GM19035 (cell line): ENCODE data around the gene SSUH2.
"Not testable (repeated sequence)": the region's sequence is repeated elsewhere in the genome, so short reads cannot be mapped to it uniquely, and the experiment has no call there.

Source experiments
- ATAC-seq: cut with Tn5 transposase; IDR thresholded peaks from one replicate; pipeline ENCODE4 v1.9.1; 2021; ENCODE audit not compliant: unreplicated experiment

SSUH2 gene

DNA sequence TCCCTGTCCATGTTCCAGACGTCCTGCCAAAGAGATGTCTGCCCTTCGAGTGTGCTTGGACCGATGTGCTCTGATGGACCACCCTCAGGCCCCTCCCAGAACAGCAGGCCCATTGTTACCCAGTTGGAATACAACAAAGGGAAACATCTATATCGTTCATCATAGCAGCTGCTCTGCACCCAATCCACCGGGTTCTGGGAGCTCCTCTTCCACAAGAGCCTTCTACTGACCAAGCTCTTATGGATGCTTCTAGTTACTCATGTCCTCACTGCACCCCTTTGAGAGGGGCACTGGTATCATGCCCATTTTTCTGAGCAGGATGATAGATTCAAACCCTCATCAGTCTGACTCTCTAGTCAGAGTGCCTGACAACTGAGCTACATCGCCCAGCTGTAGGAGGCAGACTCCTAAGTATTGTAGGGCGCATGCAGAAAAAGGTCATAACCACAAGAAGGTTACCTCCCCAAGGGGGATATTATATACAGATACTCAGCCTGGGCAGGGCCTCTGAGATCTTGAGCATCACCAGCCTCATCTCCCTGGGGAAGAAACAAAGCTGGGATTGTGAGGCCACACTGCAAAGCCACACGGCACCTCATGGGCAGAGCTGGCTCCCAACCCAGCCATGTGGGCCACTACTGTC, at the start of gene SSUH2:
SSUH2 (minus strand) TSS at position 51 of the 643 bp plus-strand sequence; CDS start at position 11, 40 bp downstream.
- ATAC-seq: no peak

GRCh38 chr3:8691295-8691694, 46.7 kb upstream of the SSUH2 start:
- not testable (repeated sequence) for ATAC-seq

DNA sequence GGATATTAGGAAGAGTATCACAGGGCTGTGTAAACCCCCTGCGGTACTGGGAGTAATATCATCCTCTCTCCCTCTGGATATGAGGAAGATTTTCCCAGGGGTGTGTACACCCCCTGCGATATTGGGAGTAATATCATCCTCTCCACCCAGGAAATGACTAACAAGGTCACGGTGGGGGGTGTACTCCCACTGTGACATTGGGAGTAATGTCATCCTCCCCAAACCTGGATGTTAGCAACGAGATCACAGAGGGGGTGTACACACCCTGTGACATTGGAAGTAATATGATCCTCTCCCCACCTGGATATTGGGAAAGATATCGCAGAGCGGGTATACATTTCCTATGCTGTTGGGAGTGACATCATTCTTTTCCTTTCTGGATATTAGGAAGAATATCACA, 40.4 kb upstream of the SSUH2 start:
- ATAC-seq: not testable (repeated sequence)

- not testable (repeated sequence) for ATAC-seq
Measured at GRCh38 chr3:8682850-8683574, 38.4 kb upstream of the SSUH2 start.

DNA sequence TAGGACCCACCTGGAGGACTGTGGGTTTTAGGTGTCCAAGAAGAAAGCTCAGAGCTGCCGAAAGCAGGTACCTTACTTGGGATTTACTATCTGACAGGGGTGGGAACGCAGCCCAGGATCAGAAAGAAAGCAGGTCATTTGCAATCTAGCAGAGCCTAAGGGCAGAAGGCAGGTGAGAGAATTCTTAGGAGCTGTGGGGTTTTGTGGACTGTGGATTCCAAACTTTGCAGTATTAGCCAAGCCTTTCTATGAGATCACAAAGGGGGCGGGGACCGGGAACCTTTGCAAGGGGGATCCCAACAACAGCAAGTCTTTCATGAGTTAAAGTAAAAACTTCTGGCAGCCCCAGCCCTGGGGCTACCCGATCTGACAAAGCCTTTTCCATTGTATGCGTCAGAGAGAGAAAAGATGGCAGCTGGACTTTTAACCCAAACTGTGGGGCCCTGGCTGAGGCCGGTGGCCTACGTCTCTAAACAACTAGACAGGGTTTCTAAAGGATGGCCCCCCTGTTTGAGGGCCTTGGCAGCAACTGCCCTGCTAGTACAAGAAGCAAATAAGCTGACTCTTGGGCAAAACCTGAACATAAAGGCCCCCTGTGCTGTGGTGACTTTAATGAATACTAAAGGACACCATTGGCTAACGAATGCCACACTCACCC, 37.4 kb upstream of the SSUH2 start:
- not testable (repeated sequence) for ATAC-seq

- ATAC-seq: no peak
Measured at GRCh38 chr3:8681349-8681748, 36.8 kb upstream of the SSUH2 start.

GRCh38 chr3:8679817-8680553, 35.4 kb upstream of the SSUH2 start:
- not testable (repeated sequence) for ATAC-seq

DNA sequence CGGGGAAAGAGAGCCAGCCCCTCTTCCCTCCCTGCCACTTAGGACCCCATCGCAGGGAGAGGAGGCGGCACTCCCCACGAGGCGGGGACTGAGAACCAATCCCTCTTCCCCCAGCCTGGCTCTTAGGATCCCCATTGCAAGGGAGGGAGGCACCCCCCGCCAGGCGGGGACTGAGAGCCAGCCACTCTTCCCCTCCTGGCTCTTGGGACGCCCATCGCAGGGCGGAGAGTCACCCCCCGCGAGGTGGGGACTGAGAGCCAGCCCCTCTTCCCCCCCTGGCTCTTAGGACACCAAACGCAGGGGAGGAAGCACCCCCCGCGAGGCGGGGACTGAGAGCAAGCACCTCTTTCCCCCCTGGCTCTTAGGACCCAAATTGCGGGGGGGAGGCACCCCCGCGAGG, 34.2 kb upstream of the SSUH2 start:
- ATAC-seq: no peak

DNA sequence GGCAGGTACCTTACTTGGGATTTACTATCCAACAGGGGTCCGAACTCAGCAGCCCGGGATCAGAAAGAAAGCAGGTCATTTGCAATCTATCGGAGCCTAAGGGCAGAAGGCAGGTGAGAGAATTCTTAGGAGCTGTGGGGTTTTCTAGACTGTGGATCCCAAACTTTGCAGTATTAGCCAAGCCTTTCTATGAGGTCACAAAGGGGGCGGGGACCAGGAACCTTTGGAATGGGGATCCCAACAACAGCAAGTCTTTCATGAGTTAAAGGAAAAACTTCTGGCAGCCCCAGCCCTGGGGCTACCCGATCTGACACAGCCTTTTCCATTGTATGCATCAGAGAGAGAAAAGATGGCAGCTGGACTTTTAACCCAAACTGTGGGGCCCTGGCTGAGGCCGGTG, 32.7 kb upstream of the SSUH2 start:
- not testable (repeated sequence) for ATAC-seq

- not testable (repeated sequence) for ATAC-seq
Measured at GRCh38 chr3:8675591-8675990, 31.0 kb upstream of the SSUH2 start.

DNA sequence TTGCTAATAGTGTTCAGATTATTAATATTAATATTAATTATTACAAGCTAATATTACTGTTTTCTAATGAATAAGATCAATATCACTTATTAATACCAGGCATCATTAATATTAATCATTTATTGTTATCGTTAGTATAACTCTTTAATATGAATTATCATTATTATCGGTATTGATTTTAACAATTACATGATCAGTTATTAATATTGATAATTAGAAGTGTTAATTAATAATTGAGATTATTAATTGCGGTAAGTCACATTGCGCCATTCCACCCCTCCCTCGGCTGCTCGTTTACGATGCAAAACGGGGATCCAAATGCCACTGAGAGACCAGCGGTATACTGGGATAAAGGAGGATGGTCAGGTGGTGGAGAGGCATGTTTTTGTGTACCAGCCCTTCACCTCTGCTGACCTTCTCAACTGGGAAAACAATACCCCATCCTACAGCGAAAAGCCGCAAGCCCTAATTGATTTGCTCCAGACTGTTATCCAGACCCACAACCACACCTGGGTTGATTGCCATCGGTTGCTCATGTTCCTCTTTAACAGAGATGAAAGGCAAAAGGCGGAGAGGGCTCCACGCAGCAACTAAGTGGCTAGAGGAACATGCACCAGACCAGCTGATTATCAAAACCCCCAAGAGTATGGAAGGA, 28.6 kb upstream of the SSUH2 start:
- ATAC-seq: no peak

GRCh38 chr3:8669019-8669418, 24.4 kb upstream of the SSUH2 start:
- no peak for ATAC-seq

- ATAC-seq: no peak
Measured at GRCh38 chr3:8668216-8668615, 23.6 kb upstream of the SSUH2 start.

GRCh38 chr3:8667463-8668091, 23.0 kb upstream of the SSUH2 start:
- no peak for ATAC-seq

DNA sequence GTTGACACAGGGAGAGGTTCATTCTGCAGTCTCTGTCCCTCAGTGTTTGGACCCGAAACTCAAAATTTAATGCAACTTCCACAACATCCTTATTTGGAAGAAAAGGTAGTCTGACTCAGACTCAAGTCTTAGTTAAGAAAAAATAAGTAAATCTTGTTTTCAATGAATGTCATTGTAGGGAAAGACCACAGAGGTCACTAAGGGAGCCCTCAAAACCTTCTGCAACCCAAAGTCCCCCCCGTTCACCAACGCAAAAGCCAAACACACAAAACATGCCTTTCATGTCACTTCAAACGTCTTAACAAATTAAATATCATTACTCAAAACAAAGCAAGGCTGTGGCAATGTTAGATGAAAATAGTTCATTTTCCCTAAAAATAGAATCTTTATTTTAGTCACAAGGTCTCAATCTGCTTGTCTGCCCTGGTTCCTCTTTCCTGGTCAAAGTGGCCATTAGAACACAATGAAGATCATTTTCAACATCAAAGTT, 20.9 kb upstream of the SSUH2 start:
- peak; percentile 84 for ATAC-seq

DNA sequence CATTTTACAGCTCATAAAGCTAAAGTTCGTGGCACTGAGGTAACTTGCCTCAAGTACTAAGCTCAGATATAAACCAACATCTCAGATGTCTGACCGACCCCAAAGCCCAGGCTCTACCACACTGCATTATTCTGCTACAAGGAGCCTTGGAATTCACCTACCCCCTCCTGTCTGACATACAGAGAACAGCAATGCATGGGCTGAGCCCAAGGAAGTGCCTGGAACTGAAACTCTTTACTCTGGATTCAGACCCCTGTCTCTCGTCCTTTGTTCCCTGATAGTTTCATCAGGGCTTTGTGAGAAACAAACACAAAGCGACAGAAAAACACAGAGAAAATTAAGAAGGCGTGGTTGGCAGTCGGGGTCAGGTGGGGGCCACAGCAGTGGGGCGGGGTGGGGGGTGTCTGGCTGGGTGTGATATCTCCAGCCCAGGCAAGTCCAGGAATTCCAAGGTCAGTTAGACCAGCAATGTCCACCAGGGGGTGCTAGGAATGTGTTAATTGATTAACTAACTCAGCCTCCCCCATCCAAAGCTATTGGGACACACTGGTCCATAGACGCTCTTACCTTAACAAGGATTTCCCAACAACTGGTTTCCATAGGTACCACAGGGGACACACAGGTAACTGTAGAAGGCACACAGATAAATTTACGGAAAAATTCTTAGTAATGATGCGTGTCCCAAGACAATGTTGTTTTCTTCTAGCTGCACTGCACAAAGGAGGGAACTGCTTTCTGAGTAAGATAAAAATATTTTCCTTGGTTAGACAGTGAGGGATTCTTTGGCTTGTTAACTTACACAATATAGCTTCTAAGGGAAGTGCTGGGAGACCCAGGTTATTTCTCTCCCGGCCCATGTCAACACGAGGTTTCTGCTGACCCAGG, 18.8 kb upstream of the SSUH2 start:
- ATAC-seq: no peak

DNA sequence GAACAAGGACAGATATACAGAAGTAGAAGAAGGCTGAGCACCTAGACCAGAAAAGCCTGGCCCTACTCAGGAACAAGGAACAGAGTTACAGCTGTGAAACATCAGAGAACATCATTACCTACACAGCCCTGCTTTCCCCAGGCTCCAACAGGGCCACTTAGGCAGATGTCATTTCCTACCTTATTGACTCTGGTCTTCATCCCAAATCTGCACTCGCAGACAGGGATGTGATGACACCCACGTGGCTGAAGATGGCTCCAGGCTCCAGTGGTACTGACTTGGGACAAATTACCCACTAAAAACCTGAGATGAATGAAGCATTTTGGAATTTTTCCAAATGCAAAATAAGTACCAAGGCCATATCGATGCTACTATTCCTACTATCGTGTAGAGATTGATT, 18.0 kb upstream of the SSUH2 start:
- no peak for ATAC-seq

DNA sequence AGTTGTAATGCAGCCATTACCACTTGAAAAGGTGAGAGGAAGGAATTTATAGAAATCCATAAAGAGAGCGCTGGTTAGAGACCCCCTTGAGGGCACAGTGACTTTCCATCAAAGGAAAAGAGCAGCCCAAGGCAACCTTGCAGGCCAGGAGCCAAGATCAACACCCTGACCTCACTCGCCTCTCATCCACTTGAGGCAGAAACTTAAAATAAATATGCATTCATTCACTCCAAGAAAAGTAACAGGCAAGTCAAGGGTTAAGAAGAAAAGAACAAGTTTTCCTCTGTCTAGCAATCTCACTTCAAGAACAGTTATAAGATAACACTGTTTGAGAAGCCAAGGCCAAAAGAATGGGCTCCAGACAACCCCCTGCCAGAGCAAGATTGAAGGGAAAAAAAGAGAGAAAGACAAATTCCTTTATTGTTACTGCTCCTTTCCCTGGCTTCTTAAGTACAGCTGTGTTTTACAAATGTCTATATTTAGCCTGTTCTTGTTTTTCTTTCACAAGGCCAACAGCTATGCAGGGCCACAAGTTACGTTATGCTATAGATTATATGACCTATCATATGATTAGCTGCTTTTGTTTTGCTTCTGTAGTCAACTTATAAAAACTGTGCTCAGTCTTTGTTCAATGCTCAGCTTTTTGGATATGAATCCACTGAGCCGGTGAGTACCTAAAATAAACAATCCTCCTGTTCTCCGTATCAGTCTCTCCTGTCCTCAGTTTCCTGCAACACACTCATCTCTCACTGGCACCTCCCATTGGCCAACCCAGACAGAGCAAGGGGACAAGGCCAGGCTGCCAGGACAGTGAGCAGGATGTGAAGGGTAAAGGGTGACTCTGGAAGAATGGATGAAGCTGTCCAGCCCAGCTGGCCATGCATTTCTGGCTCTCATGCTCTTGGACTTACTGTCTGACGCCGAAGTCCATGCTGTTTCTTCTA, 15.8 kb upstream of the SSUH2 start:
- no peak for ATAC-seq
